Astrocyte (in vitro differentiated cells and primary cell): Measurements from ENCODE around the gene NUSAP1. TPM values are rescaled to one million over a fixed set of nuclear protein-coding genes. Genes with fewer than 3 reads are reported as not detected.

Experiments
- DNase-seq: peaks from one replicate; pipeline ENCODE4 v3.0.0-alpha.2; 2010; ENCODE audit warnings: low read depth
- FAIRE-seq: peaks from 2 replicates; lab custom pipeline; 2011; peaks lifted over from hg19 to GRCh38; lab: Jason Lieb, UNC
- H2AFZ ChIP-seq: 2 replicates; pipeline ENCODE4 v1.6.0; 2012; ENCODE audit warnings: low read depth, low read length, inconsistent platforms
- H3K27ac ChIP-seq: 2 replicates; pipeline ENCODE4 v1.5.1; 2011; ENCODE audit warnings: low read depth, low read length, inconsistent platforms
- H3K27me3 ChIP-seq: 2 replicates; pipeline ENCODE4 v1.6.0; 2011; ENCODE audit warnings: low read length, inconsistent platforms; ENCODE audit not compliant: insufficient read depth
- H3K36me3 ChIP-seq: 2 replicates; pipeline ENCODE4 v1.5.1; 2011; ENCODE audit warnings: low read length, inconsistent platforms; ENCODE audit not compliant: insufficient read depth
- H3K4me1 ChIP-seq: 2 replicates; pipeline ENCODE4 v1.5.1; 2011; ENCODE audit warnings: low read length, inconsistent platforms; ENCODE audit not compliant: insufficient read depth
- H3K4me2 ChIP-seq: 2 replicates; pipeline ENCODE4 v1.6.0; 2012; ENCODE audit warnings: low read length, inconsistent platforms
- H3K4me3 ChIP-seq: 2 replicates; pipeline ENCODE4 v1.5.1; 2011; ENCODE audit warnings: low read depth, mild to moderate bottlenecking, low read length, inconsistent platforms; ENCODE audit not compliant: insufficient read depth
- H3K79me2 ChIP-seq: 2 replicates; pipeline ENCODE4 v1.6.0; 2012; ENCODE audit warnings: mild to moderate bottlenecking, low read length, inconsistent platforms; ENCODE audit not compliant: insufficient read depth
- H3K9ac ChIP-seq: 2 replicates; pipeline ENCODE4 v1.6.0; 2012; ENCODE audit warnings: mild to moderate bottlenecking, low read length, inconsistent platforms
- H3K9me3 ChIP-seq: 2 replicates; pipeline ENCODE4 v1.5.1; 2012; ENCODE audit warnings: low read depth, mild to moderate bottlenecking, low read length, inconsistent platforms; ENCODE audit not compliant: insufficient read depth
- H4K20me1 ChIP-seq: 2 replicates; pipeline ENCODE4 v1.6.0; 2012; ENCODE audit warnings: low read length, inconsistent platforms; ENCODE audit not compliant: insufficient read depth
- H3K27ac Mint-ChIP-seq: one replicate; pipeline ENCODE4 v1.8.0; 2021; ENCODE audit warnings: mild to moderate bottlenecking, mixed read lengths; ENCODE audit not compliant: unreplicated experiment
- H3K27me3 Mint-ChIP-seq: one replicate; pipeline ENCODE4 v1.8.0; 2021; ENCODE audit warnings: low read depth, mixed read lengths; ENCODE audit not compliant: unreplicated experiment
- H3K36me3 Mint-ChIP-seq: one replicate; pipeline ENCODE4 v1.8.0; 2021; ENCODE audit warnings: low read depth, mixed read lengths; ENCODE audit not compliant: unreplicated experiment
- H3K4me1 Mint-ChIP-seq: one replicate; pipeline ENCODE4 v1.8.0; 2021; ENCODE audit warnings: low read depth, mixed read lengths; ENCODE audit not compliant: unreplicated experiment
- H3K4me3 Mint-ChIP-seq: one replicate; pipeline ENCODE4 v1.8.0; 2021; ENCODE audit warnings: mild to moderate bottlenecking, moderate library complexity, mixed read lengths; ENCODE audit not compliant: unreplicated experiment
- H3K9me3 Mint-ChIP-seq: one replicate; pipeline ENCODE4 v1.8.0; 2021; ENCODE audit warnings: mild to moderate bottlenecking, mixed read lengths; ENCODE audit not compliant: unreplicated experiment
- CTCF ChIP-seq: IDR thresholded peaks from 2 replicates; pipeline ENCODE4 v1.5.1; 2011; ENCODE audit warnings: low read depth, mild to moderate bottlenecking, inconsistent platforms, low read length, moderate library complexity; ENCODE audit not compliant: insufficient read depth
- EZH2 ChIP-seq: IDR thresholded peaks from 2 replicates; pipeline ENCODE4 v1.6.1; 2012; ENCODE audit warnings: mild to moderate bottlenecking, low read length, inconsistent platforms; ENCODE audit not compliant: insufficient read depth
- total RNA-seq: library from RNA; stranded (reverse); gene quantifications from 2 replicates; pipeline ENCODE4 v1.2.1, GENCODE V29; 2021

NUSAP1 gene
- total RNA-seq, 1 donor from 2014 or later = 7.7 TPM

- Histone ChIP-seq H3K9me3 (no peaks in the 10 kb centered on the region), H3K36me3 (peaks cover 21% of the 10 kb centered on the region), H3K9ac (no peak overlapping the region), H3K4me1 (no peaks in the 10 kb centered on the region), H3K4me3 (no peak overlapping the region), H4K20me1 (no peaks in the 10 kb centered on the region), H2AFZ (no peak overlapping the region), H3K27ac (no peak overlapping the region), H3K4me2 (no peak overlapping the region), H3K79me2 (no peaks in the 10 kb centered on the region), H3K27me3 (no peaks in the 10 kb centered on the region)
- FAIRE-seq (no peak), DNase-seq (no peak)
- no peaks in the 10 kb centered on the region for H3K9me3 Mint-ChIP-seq
- H3K4me1 Mint-ChIP-seq = no peaks in the 10 kb centered on the region
- no peaks in the 10 kb centered on the region for H3K27me3 Mint-ChIP-seq
- no peak overlapping the region for H3K4me3 Mint-ChIP-seq
- no peaks in the 10 kb centered on the region for H3K36me3 Mint-ChIP-seq
- H3K27ac Mint-ChIP-seq = no peak overlapping the region
- TF ChIP-seq EZH2 = no peak
- no peak for TF ChIP-seq CTCF
Measured at GRCh38 chr15:41354371-41354770, 21.7 kb downstream of the NUSAP1 start.

- FAIRE-seq = no peak
- no peaks in the 10 kb centered on the region for H3K9me3 ChIP-seq
Measured at GRCh38 chr15:41367418-41367817, 34.7 kb downstream of the NUSAP1 start.

More at GRCh38 chr15:41367418-41367817, 34.7 kb downstream of the NUSAP1 start:
- Histone ChIP-seq H3K27ac (no peak overlapping the region), H3K79me2 (no peaks in the 10 kb centered on the region), H3K36me3 (peaks cover 18% of the 10 kb centered on the region), H2AFZ (no peak overlapping the region), H3K4me2 (no peak overlapping the region), H3K4me1 (no peaks in the 10 kb centered on the region), H4K20me1 (no peaks in the 10 kb centered on the region), H3K9ac (no peak overlapping the region), H3K4me3 (no peak overlapping the region), H3K27me3 (no peaks in the 10 kb centered on the region)
- no peaks in the 10 kb centered on the region for H3K9me3 Mint-ChIP-seq
- no peak overlapping the region for H3K4me3 Mint-ChIP-seq
- no peaks in the 10 kb centered on the region for H3K27me3 Mint-ChIP-seq
- TF ChIP-seq CTCF (no peak), EZH2 (no peak)
- no peak overlapping the region for H3K27ac Mint-ChIP-seq
- DNase-seq = no peak
- no peaks in the 10 kb centered on the region for H3K4me1 Mint-ChIP-seq
- H3K36me3 Mint-ChIP-seq = peaks cover 4% of the 10 kb centered on the region
